GM13976 (cell line): Measurements from ENCODE around the gene SNCG.

Experiments used
- DNase-seq: peaks from one replicate; pipeline ENCODE4 v3.0.0; 2012; ENCODE audit warnings: low spot score
- CTCF ChIP-seq: IDR thresholded peaks from 2 replicates; pipeline ENCODE4 v1.5.1; 2012; ENCODE audit warnings: borderline replicate concordance, mild to moderate bottlenecking; ENCODE audit not compliant: insufficient read depth; ENCODE audit errors: extremely low read depth, missing control alignments, control extremely low read depth
- in situ Hi-C: fragments of 300-500 bp; cut with MboI; formaldehyde crosslinking; loops from one replicate; pipeline ENCODE4 v1.12.0; 2022; ENCODE audit warnings: low sequenced_read_pairs, mixed read lengths, inconsistent platforms; ENCODE audit not compliant: unreplicated experiment

Gene SNCG

GRCh38 chr10:86957471-86958115 lies 806 bp upstream of the SNCG start, which contains the start of gene MMRN2:
Gene MMRN2, minus strand, starts transcription at chr10:86957615. Its CDS starts 74 bp downstream, at chr10:86957541.
- no peak for DNase-seq
- no peak for TF ChIP-seq CTCF
- in situ Hi-C loops: no loop called here

GRCh38 chr10:86958901-86959736 lies 720 bp downstream of the SNCG start:
- in situ Hi-C loops: no loop called here
- no peak for DNase-seq
- no peak for TF ChIP-seq CTCF

GRCh38 chr10:86959737-86960002 lies 1.3 kb downstream of the SNCG start:
- no peak for TF ChIP-seq CTCF
- no peak for DNase-seq
- in situ Hi-C loops: no loop called here

GRCh38 chr10:86960003-86960862 lies 1.8 kb downstream of the SNCG start:
- TF ChIP-seq CTCF: peak; percentile 89
- in situ Hi-C loops: no loop called here
- DNase-seq: peak; percentile 88

GRCh38 chr10:86960863-86961434 lies 2.5 kb downstream of the SNCG start:
- no peak for TF ChIP-seq CTCF
- in situ Hi-C loops: no loop called here
- DNase-seq: peak; percentile 27

- in situ Hi-C loops: no loop called here
- peak; percentile 22 for DNase-seq
- TF ChIP-seq CTCF: no peak
Observed at GRCh38 chr10:86961481-86962091, 3.2 kb downstream of the SNCG start.
